ENCODE results near the gene CNKSR1. TPM values are rescaled to one million over a fixed set of nuclear protein-coding genes. Genes with fewer than 3 reads are reported as not detected.
A peak's percentile ranks its signal among the peaks of the same experiment; 100 is the strongest.

Gene CNKSR1
- total RNA-seq, 6 experiments from 2014 or later = 0.72 to 1.4 (median 1.1) TPM

GRCh38 chr1:26170472-26170821 lies 6.8 kb upstream of the CNKSR1 start:
- Histone ChIP-seq H3K27ac (peak overlapping the region; percentile 58 to 73 (median 61)), H3K9me3 (no peaks in the 10 kb centered on the region), H3K36me3 (no peaks in the 10 kb centered on the region), H3K4me3 (peak overlapping the region; percentile 93 to 99 (median 99)), H3K27me3 (no peaks in the 10 kb centered on the region), H3K4me1 (peaks cover 0 to 11% (median 3%) of the 10 kb centered on the region in 4 donors)
- intact Hi-C loops (cut with DNase I) = no loop called here
- DNase-seq (no peak), ATAC-seq (no peak)
- 40% methylated on average over 2 of the region's 9 CpGs for WGBS (ENCODE audit: insufficient coverage, low coverage, low lambda C conversion rate, missing lambda C conversion rate)
- TF ChIP-seq, protein P1, sequence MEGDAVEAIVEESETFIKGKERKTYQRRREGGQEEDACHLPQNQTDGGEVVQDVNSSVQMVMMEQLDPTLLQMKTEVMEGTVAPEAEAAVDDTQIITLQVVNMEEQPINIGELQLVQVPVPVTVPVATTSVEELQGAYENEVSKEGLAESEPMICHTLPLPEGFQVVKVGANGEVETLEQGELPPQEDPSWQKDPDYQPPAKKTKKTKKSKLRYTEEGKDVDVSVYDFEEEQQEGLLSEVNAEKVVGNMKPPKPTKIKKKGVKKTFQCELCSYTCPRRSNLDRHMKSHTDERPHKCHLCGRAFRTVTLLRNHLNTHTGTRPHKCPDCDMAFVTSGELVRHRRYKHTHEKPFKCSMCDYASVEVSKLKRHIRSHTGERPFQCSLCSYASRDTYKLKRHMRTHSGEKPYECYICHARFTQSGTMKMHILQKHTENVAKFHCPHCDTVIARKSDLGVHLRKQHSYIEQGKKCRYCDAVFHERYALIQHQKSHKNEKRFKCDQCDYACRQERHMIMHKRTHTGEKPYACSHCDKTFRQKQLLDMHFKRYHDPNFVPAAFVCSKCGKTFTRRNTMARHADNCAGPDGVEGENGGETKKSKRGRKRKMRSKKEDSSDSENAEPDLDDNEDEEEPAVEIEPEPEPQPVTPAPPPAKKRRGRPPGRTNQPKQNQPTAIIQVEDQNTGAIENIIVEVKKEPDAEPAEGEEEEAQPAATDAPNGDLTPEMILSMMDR (IDR thresholded peaks at IDR 0.05) = no peak
- TF ChIP-seq POLR2A (IDR thresholded peaks at IDR 0.05) = no peak

GRCh38 chr1:26171084-26172072 lies 5.9 kb upstream of the CNKSR1 start, which contains the start of gene ZNF593OS:
TSS of gene ZNF593OS (minus strand) at chr1:26171832. CDS start at chr1:26171661, 171 bp downstream.
- DNase-seq = no peak
- Histone ChIP-seq H3K36me3 (no peaks in the 10 kb centered on the region), H3K27ac (no peak within 1 kb of the TSS), H3K4me1 (peaks cover 0 to 11% (median 3%) of the 10 kb centered on the region in 4 donors), H3K27me3 (no peaks in the 10 kb centered on the region), H3K9me3 (no peaks in the 10 kb centered on the region), H3K4me3 (no peak within 1 kb of the TSS)
- intact Hi-C loops (cut with DNase I) = no loop called here
- TF ChIP-seq, protein P1 (IDR thresholded peaks at IDR 0.05) = no peak
- no peak for TF ChIP-seq POLR2A (IDR thresholded peaks at IDR 0.05)
- WGBS (ENCODE audit: insufficient coverage, low coverage, low lambda C conversion rate, missing lambda C conversion rate) = 86% methylated on average over 10 of the region's 34 CpGs
- ATAC-seq = no peak

DNA sequence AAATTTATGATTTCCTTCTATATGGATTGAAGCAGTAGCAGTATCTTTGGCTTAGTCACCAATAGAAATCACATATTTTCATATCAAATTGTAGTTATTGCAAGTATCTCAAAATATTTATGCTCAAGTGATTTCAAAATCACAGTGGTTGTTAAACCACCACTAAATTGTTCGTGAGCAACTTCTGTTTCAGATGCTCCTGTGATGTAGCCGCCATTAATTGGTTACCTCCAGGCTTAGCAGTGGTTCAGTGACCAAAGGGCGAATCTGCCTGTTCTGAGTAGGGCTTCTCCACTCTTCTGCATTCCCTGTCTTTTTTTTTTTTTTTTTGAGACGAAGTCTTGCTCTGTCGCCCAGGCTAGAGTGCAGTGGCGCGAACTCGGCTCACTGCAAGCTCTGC lies 1.9 kb upstream of the CNKSR1 start:
- no peak for ATAC-seq
- H3K4me3 ChIP-seq = no peak overlapping the region
- H3K4me1 ChIP-seq = peaks cover 0 to 6% (median 3%) of the 10 kb centered on the region in 4 donors
- no peak for DNase-seq
- WGBS (ENCODE audit: insufficient coverage, low coverage, low lambda C conversion rate, missing lambda C conversion rate) = 94% methylated on average over 7 of the region's 8 CpGs
- intact Hi-C loops (cut with DNase I) = no loop called here
- no peaks in the 10 kb centered on the region for H3K9me3 ChIP-seq
- H3K36me3 ChIP-seq = no peaks in the 10 kb centered on the region
- no peak overlapping the region for H3K27ac ChIP-seq
- H3K27me3 ChIP-seq = no peaks in the 10 kb centered on the region
- TF ChIP-seq, protein P1 (IDR thresholded peaks at IDR 0.05) = no peak
- no peak for TF ChIP-seq POLR2A (IDR thresholded peaks at IDR 0.05)

DNA sequence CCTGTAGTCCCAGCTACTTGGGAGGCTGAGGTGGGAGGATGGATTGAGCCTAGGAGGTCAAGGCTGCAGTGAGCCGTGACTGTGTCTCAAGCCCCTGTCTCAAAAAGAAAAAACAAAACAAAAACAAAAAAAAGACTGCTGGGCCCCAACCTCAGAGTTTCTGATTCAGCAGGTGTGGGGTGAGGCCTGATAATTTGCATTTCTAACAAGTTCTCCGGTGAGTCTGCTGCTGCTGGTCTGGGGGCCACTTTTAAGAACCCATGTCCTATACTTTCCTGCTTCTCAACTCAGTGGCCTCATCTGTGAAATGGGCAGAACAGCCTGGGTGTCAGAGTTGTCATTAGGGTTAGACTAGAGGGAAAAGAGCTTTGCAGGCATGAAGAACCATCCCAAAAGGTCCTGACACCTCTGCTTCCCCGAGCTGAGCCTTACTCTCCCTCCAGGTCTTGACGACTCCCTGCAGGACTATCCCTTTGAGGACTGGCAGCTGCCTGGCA lies 2.8 kb downstream of the CNKSR1 start:
- no peak for DNase-seq
- ATAC-seq = no peak
- Histone ChIP-seq H3K36me3 (no peaks in the 10 kb centered on the region), H3K27ac (no peak overlapping the region), H3K4me1 (no peaks in the 10 kb centered on the region), H3K9me3 (no peaks in the 10 kb centered on the region), H3K4me3 (no peak overlapping the region), H3K27me3 (no peaks in the 10 kb centered on the region)
- WGBS (ENCODE audit: insufficient coverage, low coverage, low lambda C conversion rate, missing lambda C conversion rate) = 75% methylated on average over 2 of the region's 4 CpGs
- intact Hi-C loops (cut with DNase I) = no loop called here
- TF ChIP-seq POLR2A (IDR thresholded peaks at IDR 0.05) = no peak
- TF ChIP-seq, protein P1 (IDR thresholded peaks at IDR 0.05) = no peak
